ENCODE results near the gene CFAP46. TPM values are rescaled to one million over a fixed set of nuclear protein-coding genes. Genes with fewer than 3 reads are reported as not detected.
"Not testable (repeated sequence)": the region's sequence is repeated elsewhere in the genome, so short reads cannot be mapped to it uniquely, and the experiment has no call there.

CFAP46 gene
- total RNA-seq, 1 donor from 2014 or later = 0.09 TPM

- intact Hi-C loops (cut with micrococcal nuclease) = no loop called here
These were observed 21.1 kb upstream of the CFAP46 start for GRCh38 chr10:132963430-132963960.

GRCh38 chr10:132962623-132963429 lies 20.5 kb upstream of the CFAP46 start:
- intact Hi-C loops (cut with micrococcal nuclease) = no loop called here

- intact Hi-C loops (cut with micrococcal nuclease) = no loop called here
These were observed 19.6 kb upstream of the CFAP46 start for GRCh38 chr10:132961787-132962622.

GRCh38 chr10:132961420-132961786 lies 19.0 kb upstream of the CFAP46 start:
- intact Hi-C loops (cut with micrococcal nuclease) = no loop called here

- intact Hi-C loops (cut with micrococcal nuclease) = no loop called here
These were observed 18.5 kb upstream of the CFAP46 start for GRCh38 chr10:132960631-132961419.

GRCh38 chr10:132960071-132960472 lies 17.7 kb upstream of the CFAP46 start:
- intact Hi-C loops (cut with micrococcal nuclease) = no loop called here

- intact Hi-C loops (cut with micrococcal nuclease) = no loop called here
These were observed 17.2 kb upstream of the CFAP46 start for GRCh38 chr10:132959559-132959961.

GRCh38 chr10:132958883-132959558 lies 16.7 kb upstream of the CFAP46 start:
- intact Hi-C loops (cut with micrococcal nuclease) = no loop called here

GRCh38 chr10:132957981-132958882 lies 15.9 kb upstream of the CFAP46 start:
- intact Hi-C loops (cut with micrococcal nuclease) = no loop called here

GRCh38 chr10:132957131-132957530 lies 14.8 kb upstream of the CFAP46 start:
- intact Hi-C loops (cut with micrococcal nuclease) = no loop called here

- intact Hi-C loops (cut with micrococcal nuclease) = not testable (repeated sequence)
These were observed 13.9 kb upstream of the CFAP46 start for GRCh38 chr10:132956259-132956658.

- intact Hi-C loops (cut with micrococcal nuclease) = no loop called here
These were observed 13.1 kb upstream of the CFAP46 start for GRCh38 chr10:132955479-132955878.

- intact Hi-C loops (cut with micrococcal nuclease) = no loop called here
These were observed 11.1 kb upstream of the CFAP46 start for GRCh38 chr10:132953428-132953827.

GRCh38 chr10:132951926-132952325 lies 9.6 kb upstream of the CFAP46 start:
- intact Hi-C loops (cut with micrococcal nuclease) = no loop called here

GRCh38 chr10:132948351-132948750 lies 6.0 kb upstream of the CFAP46 start:
- intact Hi-C loops (cut with micrococcal nuclease) = no loop called here

- intact Hi-C loops (cut with micrococcal nuclease) = no loop called here
These were observed 5.5 kb upstream of the CFAP46 start for GRCh38 chr10:132947843-132948242.

- intact Hi-C loops (cut with micrococcal nuclease) = no loop called here
These were observed 4.6 kb upstream of the CFAP46 start for GRCh38 chr10:132946806-132947546.

- intact Hi-C loops (cut with micrococcal nuclease) = no loop called here
These were observed 3.9 kb upstream of the CFAP46 start for GRCh38 chr10:132946311-132946710.

- intact Hi-C loops (cut with micrococcal nuclease) = no loop called here
These were observed 3.5 kb upstream of the CFAP46 start for GRCh38 chr10:132945894-132946255.

Data from T-helper 2 cell treated with Interferon-gamma antibody and Interleukin-4, amounts not matched to agents 100 ng/mL and 5 ng/mL, for 36 hours (primary cell).